ENCODE measurements around the gene ZBTB25. TPM values are rescaled to one million over a fixed set of nuclear protein-coding genes. Genes with fewer than 3 reads are reported as not detected.

ZBTB25 gene
- total RNA-seq, 1 donor from 2014 or later: 11.8 TPM

DNA sequence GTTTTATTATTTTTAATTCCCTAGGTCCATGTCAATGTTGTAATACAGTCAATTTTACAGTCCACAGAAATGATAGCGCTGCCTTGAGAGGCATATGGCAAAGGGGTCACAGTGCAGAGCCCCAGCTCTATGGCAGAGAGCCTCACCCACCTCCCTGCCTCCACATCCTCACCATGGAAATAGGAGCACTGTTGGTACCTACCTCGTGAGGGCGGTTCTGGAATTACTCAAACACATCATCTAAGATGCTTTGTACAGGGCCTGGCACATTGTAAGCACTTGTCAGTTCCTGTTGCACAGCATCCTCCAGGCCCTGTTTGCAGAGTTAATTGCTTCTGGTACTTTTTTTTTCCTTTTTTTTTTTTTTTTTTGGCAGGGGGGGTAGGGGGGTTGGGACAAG, 42.4 kb downstream of the ZBTB25 start:
- TF ChIP-seq, protein P1, sequence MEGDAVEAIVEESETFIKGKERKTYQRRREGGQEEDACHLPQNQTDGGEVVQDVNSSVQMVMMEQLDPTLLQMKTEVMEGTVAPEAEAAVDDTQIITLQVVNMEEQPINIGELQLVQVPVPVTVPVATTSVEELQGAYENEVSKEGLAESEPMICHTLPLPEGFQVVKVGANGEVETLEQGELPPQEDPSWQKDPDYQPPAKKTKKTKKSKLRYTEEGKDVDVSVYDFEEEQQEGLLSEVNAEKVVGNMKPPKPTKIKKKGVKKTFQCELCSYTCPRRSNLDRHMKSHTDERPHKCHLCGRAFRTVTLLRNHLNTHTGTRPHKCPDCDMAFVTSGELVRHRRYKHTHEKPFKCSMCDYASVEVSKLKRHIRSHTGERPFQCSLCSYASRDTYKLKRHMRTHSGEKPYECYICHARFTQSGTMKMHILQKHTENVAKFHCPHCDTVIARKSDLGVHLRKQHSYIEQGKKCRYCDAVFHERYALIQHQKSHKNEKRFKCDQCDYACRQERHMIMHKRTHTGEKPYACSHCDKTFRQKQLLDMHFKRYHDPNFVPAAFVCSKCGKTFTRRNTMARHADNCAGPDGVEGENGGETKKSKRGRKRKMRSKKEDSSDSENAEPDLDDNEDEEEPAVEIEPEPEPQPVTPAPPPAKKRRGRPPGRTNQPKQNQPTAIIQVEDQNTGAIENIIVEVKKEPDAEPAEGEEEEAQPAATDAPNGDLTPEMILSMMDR (IDR thresholded peaks at IDR 0.05; ENCODE audit: unreplicated experiment): no peak
- H3K9me3 Mint-ChIP-seq (ENCODE audit: low read depth): no peaks in the 10 kb centered on the region
- DNase-seq (ENCODE audit: low spot score, unreplicated experiment): no peak
- H3K4me3 Mint-ChIP-seq (ENCODE audit: low read depth): no peak overlapping the region
- peaks cover 5% of the 10 kb centered on the region for H3K27me3 Mint-ChIP-seq
- peaks cover 4% of the 10 kb centered on the region for H3K4me1 Mint-ChIP-seq (ENCODE audit: low read depth)
- H3K27ac Mint-ChIP-seq: no peak overlapping the region
- H3K36me3 Mint-ChIP-seq (ENCODE audit: insufficient read depth): peaks cover 5% of the 10 kb centered on the region

DNA sequence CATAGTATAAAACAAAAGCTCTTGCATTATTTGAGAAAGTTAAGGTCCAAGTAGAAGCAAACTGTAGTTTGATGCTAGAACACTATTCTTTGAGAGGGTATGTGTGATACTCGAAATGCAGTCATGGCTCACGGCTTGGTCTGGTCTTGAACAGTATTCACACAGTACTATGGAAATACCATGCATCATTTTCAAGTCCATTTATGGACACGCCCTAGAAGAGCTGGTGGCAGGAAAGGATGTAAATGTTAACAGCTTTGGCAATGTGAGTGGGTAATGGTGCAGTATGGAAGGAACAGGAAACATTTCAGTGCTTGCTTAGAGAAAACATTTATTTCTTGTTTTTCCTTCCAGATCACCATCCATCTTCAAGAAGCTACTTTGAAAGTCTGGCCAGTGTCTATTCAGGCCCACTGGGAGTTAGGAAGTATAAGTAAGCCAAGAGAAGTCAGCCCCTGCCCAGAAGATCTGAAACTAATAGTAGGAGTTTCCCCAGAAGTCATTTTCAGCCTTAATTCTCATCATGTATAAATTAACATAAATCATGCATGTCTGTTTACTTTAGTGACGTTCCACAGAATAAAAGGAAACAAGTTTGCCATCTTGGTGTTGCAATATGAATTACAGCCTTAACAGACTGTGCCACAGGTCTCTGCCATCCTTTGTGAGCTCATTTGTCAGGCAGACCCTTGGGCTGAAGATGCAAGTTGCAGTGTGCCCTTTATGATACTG, 44.1 kb downstream of the ZBTB25 start:
- Mint-ChIP-seq H3K4me3 (ENCODE audit: low read depth) (no peak overlapping the region), H3K27ac (no peak overlapping the region), H3K36me3 (ENCODE audit: insufficient read depth) (peaks cover 7% of the 10 kb centered on the region), H3K9me3 (ENCODE audit: low read depth) (no peaks in the 10 kb centered on the region), H3K4me1 (ENCODE audit: low read depth) (no peaks in the 10 kb centered on the region), H3K27me3 (no peaks in the 10 kb centered on the region)
- DNase-seq (ENCODE audit: low spot score, unreplicated experiment): no peak
- TF ChIP-seq, protein P1 (IDR thresholded peaks at IDR 0.05; ENCODE audit: unreplicated experiment): no peak

- TF ChIP-seq, protein P1 (IDR thresholded peaks at IDR 0.05; ENCODE audit: unreplicated experiment): no peak
- Mint-ChIP-seq H3K27ac (no peak overlapping the region), H3K36me3 (ENCODE audit: insufficient read depth) (peaks cover 9% of the 10 kb centered on the region), H3K4me3 (ENCODE audit: low read depth) (no peak overlapping the region), H3K4me1 (ENCODE audit: low read depth) (no peaks in the 10 kb centered on the region), H3K27me3 (no peaks in the 10 kb centered on the region), H3K9me3 (ENCODE audit: low read depth) (no peaks in the 10 kb centered on the region)
- DNase-seq (ENCODE audit: low spot score, unreplicated experiment): no peak
These were observed 49.0 kb downstream of the ZBTB25 start for GRCh38 chr14:64454671-64455070.

- H3K9me3 Mint-ChIP-seq (ENCODE audit: low read depth): no peaks in the 10 kb centered on the region
- peaks cover 8% of the 10 kb centered on the region for H3K36me3 Mint-ChIP-seq (ENCODE audit: insufficient read depth)
- no peak overlapping the region for H3K4me3 Mint-ChIP-seq (ENCODE audit: low read depth)
- TF ChIP-seq, protein P1 (IDR thresholded peaks at IDR 0.05; ENCODE audit: unreplicated experiment): no peak
- no peak overlapping the region for H3K27ac Mint-ChIP-seq
- H3K27me3 Mint-ChIP-seq: no peaks in the 10 kb centered on the region
- no peaks in the 10 kb centered on the region for H3K4me1 Mint-ChIP-seq (ENCODE audit: low read depth)
- DNase-seq (ENCODE audit: low spot score, unreplicated experiment): no peak
These were observed 53.4 kb downstream of the ZBTB25 start for GRCh38 chr14:64450255-64450654.

- Mint-ChIP-seq H3K9me3 (ENCODE audit: low read depth) (no peaks in the 10 kb centered on the region), H3K27me3 (no peaks in the 10 kb centered on the region), H3K4me3 (ENCODE audit: low read depth) (no peak overlapping the region), H3K4me1 (ENCODE audit: low read depth) (no peaks in the 10 kb centered on the region), H3K36me3 (ENCODE audit: insufficient read depth) (peaks cover 10% of the 10 kb centered on the region), H3K27ac (no peak overlapping the region)
- TF ChIP-seq, protein P1 (IDR thresholded peaks at IDR 0.05; ENCODE audit: unreplicated experiment): no peak
- DNase-seq (ENCODE audit: low spot score, unreplicated experiment): no peak
These were observed 55.6 kb downstream of the ZBTB25 start for GRCh38 chr14:64447876-64448670.

All from progenitor cell of endocrine pancreas (in vitro differentiated cells).